NCI-H460 (cell line): ENCODE results near the gene GSG1L. TPM values are rescaled to one million over a fixed set of nuclear protein-coding genes. Genes with fewer than 3 reads are reported as not detected.

Source experiments
- DNase-seq: peaks from one replicate; pipeline ENCODE4 v3.0.0-alpha.2; 2016; ENCODE audit warnings: low read depth; ENCODE audit errors: extremely low read depth
- total RNA-seq: library from RNA; depleted of rRNA; stranded (reverse); fragments of >200 nt; shearing (Covaris generic); gene quantifications from 2 replicates; pipeline ENCODE4 v1.2.3, GENCODE V29; 2014

Gene GSG1L
- total RNA-seq, 1 experiment from 2014 or later, result not detected

- DNase-seq, result no peak
Observed at GRCh38 chr16:27828671-27829070, 234.8 kb downstream of the GSG1L start.

DNA sequence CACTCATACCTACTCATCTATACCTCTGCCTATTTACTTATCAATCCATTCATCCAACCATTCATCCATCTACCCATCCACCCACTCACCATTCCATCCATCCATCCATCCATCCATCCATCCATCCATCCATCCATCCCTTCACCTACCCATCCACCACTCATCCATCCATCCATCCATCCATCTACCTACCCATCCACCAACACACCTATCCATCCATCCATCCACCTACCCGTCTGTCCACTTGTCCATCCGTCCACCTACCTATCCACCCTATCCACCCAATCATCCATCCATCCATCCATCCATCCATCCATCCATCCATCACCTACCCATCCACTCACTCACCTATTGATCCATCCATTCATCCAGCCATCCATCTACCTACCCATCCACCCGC lies 235.7 kb downstream of the GSG1L start:
- no peak for DNase-seq

- DNase-seq, result no peak
Observed at GRCh38 chr16:27826893-27827289, 236.6 kb downstream of the GSG1L start.

DNA sequence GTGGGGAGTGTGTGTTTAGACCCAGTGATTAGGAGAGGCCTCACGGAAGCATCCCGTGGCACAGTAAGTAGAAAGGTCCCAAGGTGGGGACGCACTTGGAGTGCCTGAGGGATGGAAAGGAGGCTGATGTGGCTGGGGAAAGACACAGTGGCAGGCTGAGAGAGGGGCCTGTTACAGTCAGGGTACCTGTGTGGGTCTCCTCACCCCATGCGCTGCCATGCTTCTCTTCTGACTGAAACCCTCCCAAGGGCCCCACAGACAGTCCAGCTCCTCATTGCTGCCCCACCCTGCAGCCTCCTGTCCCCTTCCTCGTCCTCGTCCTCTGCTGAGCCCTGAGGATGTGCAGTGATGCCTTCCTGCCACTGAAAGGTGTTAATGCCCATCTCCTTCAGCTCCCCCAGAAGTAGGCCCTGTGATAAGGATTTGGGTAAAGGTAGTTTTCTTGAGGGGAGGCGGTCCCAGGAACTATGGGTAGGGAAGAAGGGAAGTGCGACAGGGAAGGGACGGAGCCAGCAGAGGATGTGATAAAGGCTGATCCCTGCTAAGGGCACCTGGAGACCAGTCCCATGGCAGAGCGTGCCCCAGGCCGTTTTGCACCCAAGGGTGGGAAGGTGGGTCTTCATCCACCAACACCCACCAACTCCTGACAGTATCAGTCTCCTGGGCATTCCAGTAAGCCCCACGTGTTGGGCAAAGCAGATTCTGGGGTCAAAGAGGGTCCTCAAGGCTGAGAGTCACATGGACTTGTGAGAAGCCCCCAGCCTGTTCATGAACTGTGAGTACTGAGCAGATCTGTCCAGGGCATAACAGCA lies 237.2 kb downstream of the GSG1L start:
- no peak for DNase-seq

- no peak for DNase-seq
Observed at GRCh38 chr16:27824786-27825185, 238.7 kb downstream of the GSG1L start.

DNA sequence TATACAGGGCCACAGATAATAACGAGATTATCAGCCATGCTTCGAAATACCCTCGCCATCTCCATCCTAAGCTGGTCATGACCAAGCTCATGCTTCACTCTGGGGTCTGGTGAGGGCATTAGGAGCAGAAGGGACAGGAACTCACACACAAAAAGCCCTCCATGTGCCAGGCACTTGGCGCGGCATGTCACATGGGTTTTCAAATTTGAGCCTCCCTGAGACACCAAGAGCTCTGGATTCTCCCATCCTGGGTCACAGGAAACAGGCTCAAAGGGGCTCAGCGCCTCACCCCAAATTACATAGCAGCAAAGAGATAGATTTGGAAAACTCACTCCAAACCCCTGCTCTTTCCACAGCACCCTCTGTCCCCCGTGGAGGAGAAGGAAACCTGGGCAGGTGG lies 239.5 kb downstream of the GSG1L start:
- no peak for DNase-seq

GRCh38 chr16:27823421-27823820 lies 240.1 kb downstream of the GSG1L start:
- DNase-seq, result no peak

DNA sequence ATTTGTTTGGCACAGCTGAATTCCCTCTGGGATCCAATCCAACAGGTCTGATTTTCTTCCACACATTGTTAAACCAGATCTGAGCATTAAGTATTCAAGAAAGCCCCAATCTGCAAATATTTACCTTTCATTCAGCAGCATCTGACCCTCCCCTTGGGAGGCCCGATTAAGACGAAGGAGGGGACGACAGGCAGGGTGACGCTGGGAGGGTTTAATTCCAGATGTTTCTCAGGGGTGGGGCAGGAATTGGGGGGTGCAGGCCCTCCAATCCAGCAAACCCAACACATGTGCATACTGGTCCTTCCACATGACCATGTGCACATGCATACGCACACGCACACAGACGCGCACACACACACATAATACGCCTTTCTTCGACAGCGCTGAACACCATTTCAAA lies 240.5 kb downstream of the GSG1L start:
- DNase-seq, result no peak

DNA sequence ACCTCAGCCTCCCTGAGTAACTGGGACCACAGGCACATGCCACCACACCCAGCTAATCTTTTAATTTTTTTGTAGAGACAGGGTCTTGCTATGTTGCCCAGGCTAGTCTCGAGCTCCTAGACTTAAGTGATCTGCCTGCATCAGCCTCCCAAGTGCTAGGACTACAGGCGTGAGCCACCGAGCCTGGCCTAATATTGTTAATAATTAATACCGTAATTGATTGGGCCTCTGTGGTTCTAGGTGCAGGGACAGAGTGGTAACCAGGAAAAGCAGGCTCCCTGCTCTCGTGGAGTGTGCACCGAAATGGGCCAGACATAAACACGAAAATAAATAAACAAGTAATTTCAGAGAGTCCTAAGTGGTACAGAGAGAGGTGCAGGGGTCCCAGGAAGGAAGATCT lies 241.0 kb downstream of the GSG1L start:
- no peak for DNase-seq

GRCh38 chr16:27820646-27821345 lies 242.7 kb downstream of the GSG1L start:
- DNase-seq, result no peak

GRCh38 chr16:27819881-27820610 lies 243.5 kb downstream of the GSG1L start:
- no peak for DNase-seq

- DNase-seq, result no peak
Observed at GRCh38 chr16:27819356-27819755, 244.2 kb downstream of the GSG1L start.

DNA sequence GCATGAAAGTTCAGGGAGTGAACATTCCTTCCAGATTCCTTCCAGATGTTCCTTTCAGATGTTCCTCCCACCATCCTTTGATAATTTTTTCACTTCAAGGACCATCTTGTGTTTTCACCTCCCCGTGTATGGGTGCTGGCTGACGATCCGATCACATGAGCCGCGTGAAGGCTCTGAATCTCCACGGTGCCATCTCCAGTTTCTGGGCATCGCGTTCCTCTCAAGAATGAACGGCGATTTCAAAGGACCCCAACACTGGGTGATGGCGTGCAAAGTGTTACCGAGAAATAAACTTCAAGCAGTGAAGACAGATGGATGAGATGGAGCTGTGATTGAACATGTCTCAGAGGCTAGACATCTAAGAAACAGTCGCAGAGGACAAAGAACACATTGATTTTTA lies 245.3 kb downstream of the GSG1L start:
- no peak for DNase-seq

GRCh38 chr16:27817038-27817437 lies 246.5 kb downstream of the GSG1L start:
- no peak for DNase-seq

GRCh38 chr16:27816561-27816960 lies 247.0 kb downstream of the GSG1L start:
- DNase-seq, result no peak

DNA sequence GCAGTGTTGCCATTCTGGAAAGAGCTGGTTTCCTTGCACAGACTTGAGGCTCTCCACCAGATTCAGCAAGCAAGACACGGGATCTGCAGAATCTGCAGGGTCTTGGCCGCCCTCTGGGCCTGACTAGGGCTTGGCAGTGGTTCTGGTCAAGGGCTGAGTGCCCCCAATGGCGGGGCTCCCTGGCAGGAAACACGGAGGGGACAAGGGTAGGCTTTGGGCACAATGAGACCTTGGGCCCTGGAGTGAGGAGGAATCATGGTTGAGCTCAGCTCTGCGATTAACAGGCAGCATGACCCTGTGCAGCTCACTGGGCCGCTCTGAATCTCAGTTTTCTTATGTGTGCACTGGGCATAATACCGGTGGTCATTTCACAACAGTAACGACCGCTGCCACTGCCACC lies 249.9 kb downstream of the GSG1L start:
- no peak for DNase-seq

- no peak for DNase-seq
Observed at GRCh38 chr16:27811881-27812280, 251.6 kb downstream of the GSG1L start.

- no peak for DNase-seq
Observed at GRCh38 chr16:27806986-27807385, 256.5 kb downstream of the GSG1L start.

- no peak for DNase-seq
Observed at GRCh38 chr16:27806388-27806787, 257.1 kb downstream of the GSG1L start.

- DNase-seq, result no peak
Observed at GRCh38 chr16:27805828-27806351, 257.6 kb downstream of the GSG1L start.
